GM18870 (cell line): ENCODE results near the gene HDDC2.
"Not testable (repeated sequence)": the region's sequence is repeated elsewhere in the genome, so short reads cannot be mapped to it uniquely, and the experiment has no call there.

Experiments
- ATAC-seq: cut with Tn5 transposase; IDR thresholded peaks from one replicate; pipeline ENCODE4 v1.9.1; 2021; ENCODE audit warnings: moderate library complexity; ENCODE audit not compliant: unreplicated experiment

The HDDC2 gene

GRCh38 chr6:125307150-125307838 is 5.5 kb upstream of the HDDC2 start:
- no peak for ATAC-seq

GRCh38 chr6:125306756-125307149 is 5.0 kb upstream of the HDDC2 start:
- ATAC-seq, result no peak

GRCh38 chr6:125304970-125305660 is 3.3 kb upstream of the HDDC2 start:
- no peak for ATAC-seq

GRCh38 chr6:125303512-125303854 is 1.7 kb upstream of the HDDC2 start:
- no peak for ATAC-seq

- no peak for ATAC-seq
These were observed 1.2 kb upstream of the HDDC2 start for GRCh38 chr6:125302840-125303511.

GRCh38 chr6:125300992-125301434 is 754 bp downstream of the HDDC2 start:
- no peak for ATAC-seq

GRCh38 chr6:125299257-125299656 is 2.5 kb downstream of the HDDC2 start:
- no peak for ATAC-seq

- no peak for ATAC-seq
These were observed 5.3 kb downstream of the HDDC2 start for GRCh38 chr6:125296471-125296870.

- ATAC-seq, result no peak
These were observed 6.8 kb downstream of the HDDC2 start for GRCh38 chr6:125294925-125295324.

- ATAC-seq, result no peak
These were observed 7.7 kb downstream of the HDDC2 start for GRCh38 chr6:125294036-125294435.

- ATAC-seq, result no peak
These were observed 8.2 kb downstream of the HDDC2 start for GRCh38 chr6:125293587-125293986.

GRCh38 chr6:125287718-125288117 is 14.0 kb downstream of the HDDC2 start:
- ATAC-seq, result no peak

- no peak for ATAC-seq
These were observed 15.8 kb downstream of the HDDC2 start for GRCh38 chr6:125285936-125286335.

GRCh38 chr6:125285353-125285752 is 16.4 kb downstream of the HDDC2 start:
- ATAC-seq, result no peak

- not testable (repeated sequence) for ATAC-seq
These were observed 19.3 kb downstream of the HDDC2 start for GRCh38 chr6:125282470-125282869.

GRCh38 chr6:125280370-125281035 is 21.3 kb downstream of the HDDC2 start:
- not testable (repeated sequence) for ATAC-seq

- ATAC-seq, result no peak
These were observed 21.8 kb downstream of the HDDC2 start for GRCh38 chr6:125279961-125280360.

- ATAC-seq, result no peak
These were observed 23.9 kb downstream of the HDDC2 start for GRCh38 chr6:125277838-125278237.

GRCh38 chr6:125275779-125276178 is 26.0 kb downstream of the HDDC2 start:
- ATAC-seq, result no peak

- ATAC-seq, result no peak
These were observed 26.8 kb downstream of the HDDC2 start for GRCh38 chr6:125274935-125275334.

GRCh38 chr6:125273965-125274364 is 27.8 kb downstream of the HDDC2 start:
- ATAC-seq, result no peak

- ATAC-seq, result no peak
These were observed 28.5 kb downstream of the HDDC2 start for GRCh38 chr6:125273251-125273650.
